ENCODE measurements around the gene ACTL7A.

Gene ACTL7A

DNA sequence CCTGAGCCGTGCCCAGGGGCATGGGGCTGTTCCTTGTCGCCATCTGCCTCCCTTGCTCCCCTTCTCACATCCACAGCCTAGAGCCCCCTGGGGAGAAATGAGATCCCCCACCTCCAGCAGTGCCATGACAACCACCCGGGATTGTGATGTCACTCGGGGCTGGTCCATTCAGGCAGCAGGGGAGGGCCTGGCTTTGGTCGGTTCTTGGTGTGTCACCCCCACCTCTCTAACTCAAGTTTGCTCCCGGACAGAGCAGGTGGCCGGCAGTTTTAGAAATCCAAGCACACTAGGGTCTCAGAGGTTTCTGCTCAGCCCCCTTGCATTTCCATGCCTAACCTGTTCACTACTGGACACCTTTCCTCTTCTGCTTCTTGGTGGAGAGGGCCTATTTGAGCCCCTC, 6.2 kb upstream of the ACTL7A start, which contains the start of gene ACTL7B:
ACTL7B (minus strand) TSS at position 99 of the 400 bp plus-strand sequence; CDS start at position 43, 56 bp downstream.
- TF ChIP-seq ISL1 (CRISPR knock-in tag; IDR thresholded peaks at IDR 0.05) (no peak), ARNTL (CRISPR knock-in tag; IDR thresholded peaks at IDR 0.05; ENCODE audit: borderline replicate concordance, low read depth) (no peak), ZNF70 (CRISPR knock-in tag; IDR thresholded peaks at IDR 0.05) (no peak), ZNF8 (CRISPR knock-in tag; IDR thresholded peaks at IDR 0.05) (no peak), PATZ1 (CRISPR knock-in tag; IDR thresholded peaks at IDR 0.05; ENCODE audit: borderline replicate concordance) (no peak), ZNF565 (CRISPR knock-in tag; conservative IDR thresholded peaks at IDR 0.05; ENCODE audit: low read depth) (no peak), ZFP30 (CRISPR knock-in tag; IDR thresholded peaks at IDR 0.05) (no peak), PPARA (CRISPR knock-in tag; IDR thresholded peaks at IDR 0.05; ENCODE audit: borderline replicate concordance) (no peak), SNAI2 (CRISPR knock-in tag; IDR thresholded peaks at IDR 0.05) (no peak), ZFP3 (CRISPR knock-in tag; IDR thresholded peaks at IDR 0.05) (no peak), ZC3H10 (CRISPR knock-in tag; IDR thresholded peaks at IDR 0.05) (no peak), OSR1 (CRISPR knock-in tag; IDR thresholded peaks at IDR 0.05) (no peak), TCF4 (CRISPR knock-in tag; IDR thresholded peaks at IDR 0.05; ENCODE audit: borderline replicate concordance) (no peak), GLIS3 (CRISPR knock-in tag; IDR thresholded peaks at IDR 0.05) (no peak)
- TF ChIP-seq, protein P1, sequence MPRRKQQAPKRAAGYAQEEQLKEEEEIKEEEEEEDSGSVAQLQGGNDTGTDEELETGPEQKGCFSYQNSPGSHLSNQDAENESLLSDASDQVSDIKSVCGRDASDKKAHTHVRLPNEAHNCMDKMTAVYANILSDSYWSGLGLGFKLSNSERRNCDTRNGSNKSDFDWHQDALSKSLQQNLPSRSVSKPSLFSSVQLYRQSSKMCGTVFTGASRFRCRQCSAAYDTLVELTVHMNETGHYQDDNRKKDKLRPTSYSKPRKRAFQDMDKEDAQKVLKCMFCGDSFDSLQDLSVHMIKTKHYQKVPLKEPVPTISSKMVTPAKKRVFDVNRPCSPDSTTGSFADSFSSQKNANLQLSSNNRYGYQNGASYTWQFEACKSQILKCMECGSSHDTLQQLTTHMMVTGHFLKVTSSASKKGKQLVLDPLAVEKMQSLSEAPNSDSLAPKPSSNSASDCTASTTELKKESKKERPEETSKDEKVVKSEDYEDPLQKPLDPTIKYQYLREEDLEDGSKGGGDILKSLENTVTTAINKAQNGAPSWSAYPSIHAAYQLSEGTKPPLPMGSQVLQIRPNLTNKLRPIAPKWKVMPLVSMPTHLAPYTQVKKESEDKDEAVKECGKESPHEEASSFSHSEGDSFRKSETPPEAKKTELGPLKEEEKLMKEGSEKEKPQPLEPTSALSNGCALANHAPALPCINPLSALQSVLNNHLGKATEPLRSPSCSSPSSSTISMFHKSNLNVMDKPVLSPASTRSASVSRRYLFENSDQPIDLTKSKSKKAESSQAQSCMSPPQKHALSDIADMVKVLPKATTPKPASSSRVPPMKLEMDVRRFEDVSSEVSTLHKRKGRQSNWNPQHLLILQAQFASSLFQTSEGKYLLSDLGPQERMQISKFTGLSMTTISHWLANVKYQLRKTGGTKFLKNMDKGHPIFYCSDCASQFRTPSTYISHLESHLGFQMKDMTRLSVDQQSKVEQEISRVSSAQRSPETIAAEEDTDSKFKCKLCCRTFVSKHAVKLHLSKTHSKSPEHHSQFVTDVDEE (CRISPR knock-in tag; IDR thresholded peaks at IDR 0.05) = no peak
- TF ChIP-seq, protein P2, sequence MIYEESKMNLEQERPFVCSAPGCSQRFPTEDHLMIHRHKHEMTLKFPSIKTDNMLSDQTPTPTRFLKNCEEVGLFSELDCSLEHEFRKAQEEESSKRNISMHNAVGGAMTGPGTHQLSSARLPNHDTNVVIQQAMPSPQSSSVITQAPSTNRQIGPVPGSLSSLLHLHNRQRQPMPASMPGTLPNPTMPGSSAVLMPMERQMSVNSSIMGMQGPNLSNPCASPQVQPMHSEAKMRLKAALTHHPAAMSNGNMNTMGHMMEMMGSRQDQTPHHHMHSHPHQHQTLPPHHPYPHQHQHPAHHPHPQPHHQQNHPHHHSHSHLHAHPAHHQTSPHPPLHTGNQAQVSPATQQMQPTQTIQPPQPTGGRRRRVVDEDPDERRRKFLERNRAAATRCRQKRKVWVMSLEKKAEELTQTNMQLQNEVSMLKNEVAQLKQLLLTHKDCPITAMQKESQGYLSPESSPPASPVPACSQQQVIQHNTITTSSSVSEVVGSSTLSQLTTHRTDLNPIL (CRISPR knock-in tag; IDR thresholded peaks at IDR 0.05; ENCODE audit: low read depth) = no peak
- TF ChIP-seq, protein P3, sequence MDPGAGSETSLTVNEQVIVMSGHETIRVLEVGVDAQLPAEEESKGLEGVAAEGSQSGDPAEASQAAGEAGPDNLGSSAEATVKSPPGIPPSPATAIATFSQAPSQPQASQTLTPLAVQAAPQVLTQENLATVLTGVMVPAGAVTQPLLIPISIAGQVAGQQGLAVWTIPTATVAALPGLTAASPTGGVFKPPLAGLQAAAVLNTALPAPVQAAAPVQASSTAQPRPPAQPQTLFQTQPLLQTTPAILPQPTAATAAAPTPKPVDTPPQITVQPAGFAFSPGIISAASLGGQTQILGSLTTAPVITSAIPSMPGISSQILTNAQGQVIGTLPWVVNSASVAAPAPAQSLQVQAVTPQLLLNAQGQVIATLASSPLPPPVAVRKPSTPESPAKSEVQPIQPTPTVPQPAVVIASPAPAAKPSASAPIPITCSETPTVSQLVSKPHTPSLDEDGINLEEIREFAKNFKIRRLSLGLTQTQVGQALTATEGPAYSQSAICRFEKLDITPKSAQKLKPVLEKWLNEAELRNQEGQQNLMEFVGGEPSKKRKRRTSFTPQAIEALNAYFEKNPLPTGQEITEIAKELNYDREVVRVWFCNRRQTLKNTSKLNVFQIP (CRISPR knock-in tag; IDR thresholded peaks at IDR 0.05; ENCODE audit: borderline replicate concordance, low read depth) = no peak
- TF ChIP-seq, protein P4, sequence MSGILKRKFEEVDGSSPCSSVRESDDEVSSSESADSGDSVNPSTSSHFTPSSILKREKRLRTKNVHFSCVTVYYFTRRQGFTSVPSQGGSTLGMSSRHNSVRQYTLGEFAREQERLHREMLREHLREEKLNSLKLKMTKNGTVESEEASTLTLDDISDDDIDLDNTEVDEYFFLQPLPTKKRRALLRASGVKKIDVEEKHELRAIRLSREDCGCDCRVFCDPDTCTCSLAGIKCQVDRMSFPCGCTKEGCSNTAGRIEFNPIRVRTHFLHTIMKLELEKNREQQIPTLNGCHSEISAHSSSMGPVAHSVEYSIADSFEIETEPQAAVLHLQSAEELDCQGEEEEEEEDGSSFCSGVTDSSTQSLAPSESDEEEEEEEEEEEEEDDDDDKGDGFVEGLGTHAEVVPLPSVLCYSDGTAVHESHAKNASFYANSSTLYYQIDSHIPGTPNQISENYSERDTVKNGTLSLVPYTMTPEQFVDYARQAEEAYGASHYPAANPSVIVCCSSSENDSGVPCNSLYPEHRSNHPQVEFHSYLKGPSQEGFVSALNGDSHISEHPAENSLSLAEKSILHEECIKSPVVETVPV (CRISPR knock-in tag; IDR thresholded peaks at IDR 0.05) = no peak
- no peak for ATAC-seq

DNA sequence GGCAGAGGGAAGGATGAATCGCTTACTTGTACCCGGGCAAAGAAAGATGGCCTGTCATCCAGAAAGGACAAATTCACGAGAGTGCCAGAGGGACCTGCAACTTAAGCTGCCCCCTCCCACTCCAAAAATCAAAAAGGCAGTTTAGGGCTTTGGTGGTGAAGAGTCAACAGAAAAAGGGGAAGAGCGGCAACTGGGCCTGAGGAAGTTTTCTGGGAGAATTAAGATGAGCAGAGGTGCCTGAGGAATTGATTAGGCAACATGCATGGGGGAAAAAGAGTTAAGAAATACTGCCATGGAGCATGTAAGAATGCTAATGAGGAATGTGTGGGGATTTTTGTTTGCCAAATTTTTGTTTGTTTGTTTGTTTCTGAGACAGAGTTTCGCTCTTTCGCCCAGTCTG, 4.5 kb upstream of the ACTL7A start:
- TF ChIP-seq RARB (CRISPR knock-in tag; IDR thresholded peaks at IDR 0.05) = no peak
- TF ChIP-seq, protein P4 (CRISPR knock-in tag; IDR thresholded peaks at IDR 0.05) = no peak
- no peak for TF ChIP-seq ZNF70 (CRISPR knock-in tag; IDR thresholded peaks at IDR 0.05)
- no peak for TF ChIP-seq OSR1 (CRISPR knock-in tag; IDR thresholded peaks at IDR 0.05)
- no peak for TF ChIP-seq ZC3H10 (CRISPR knock-in tag; IDR thresholded peaks at IDR 0.05)
- TF ChIP-seq ARNTL (CRISPR knock-in tag; IDR thresholded peaks at IDR 0.05; ENCODE audit: borderline replicate concordance, low read depth) = no peak
- TF ChIP-seq, protein P1 (CRISPR knock-in tag; IDR thresholded peaks at IDR 0.05) = no peak
- TF ChIP-seq TCF4 (CRISPR knock-in tag; IDR thresholded peaks at IDR 0.05; ENCODE audit: borderline replicate concordance) = no peak
- TF ChIP-seq, protein P2 (CRISPR knock-in tag; IDR thresholded peaks at IDR 0.05; ENCODE audit: low read depth) = no peak
- TF ChIP-seq PPARA (CRISPR knock-in tag; IDR thresholded peaks at IDR 0.05; ENCODE audit: borderline replicate concordance) = no peak
- no peak for TF ChIP-seq ZFP30 (CRISPR knock-in tag; IDR thresholded peaks at IDR 0.05)
- TF ChIP-seq, protein P3 (CRISPR knock-in tag; IDR thresholded peaks at IDR 0.05; ENCODE audit: borderline replicate concordance, low read depth) = no peak
- no peak for ATAC-seq

Measured in SK-N-SH treated with all-trans-retinoic acid at 6 μM for 48 hours (cell line).